Lung (tissue), 12 donors: ENCODE results near the gene ARL1. TPM values are rescaled to one million over a fixed set of nuclear protein-coding genes. Genes with fewer than 3 reads are reported as not detected.
"Not testable (repeated sequence)": the region's sequence is repeated elsewhere in the genome, so short reads cannot be mapped to it uniquely, and the experiment has no call there.

Experiments used
- ATAC-seq: fragments of 200-7000 bp; cut with Tn5 transposase; one replicate; pipeline ENCODE4 v1.9.1; 2020; ENCODE audit warnings: moderate number of reproducible peaks; ENCODE audit not compliant: insufficient read depth, low FRiP score
- DNase-seq, 3 donors: peaks; one replicate each; pipeline ENCODE4 v3.0.0-alpha.2; 2013 to 2017
- H3K27ac ChIP-seq, 2 donors: one replicate each; pipeline ENCODE4 v1.5.1; 2013; ENCODE audit warnings: mild to moderate bottlenecking in 2 of 2, moderate library complexity in 2 of 2, control low read depth in 1 of 2, inconsistent platforms in 1 of 2, low read depth in 1 of 2, low read length in 1 of 2
- H3K27me3 ChIP-seq, 3 donors: one replicate each; pipeline ENCODE4 v1.5.1; 2013; ENCODE audit warnings: low read length in 2 of 3; ENCODE audit not compliant: control insufficient read depth in 3 of 3, insufficient read depth in 3 of 3
- H3K36me3 ChIP-seq, 4 donors: one replicate each; pipeline ENCODE4 v1.5.1; 2013; ENCODE audit warnings: low read length in 4 of 4, mild to moderate bottlenecking in 1 of 4, moderate library complexity in 1 of 4; ENCODE audit not compliant: control insufficient read depth in 4 of 4, insufficient read depth in 4 of 4
- H3K4me1 ChIP-seq, 5 donors: one replicate each; pipeline ENCODE4 v1.5.1; 2013; ENCODE audit warnings: low read length in 5 of 5, mild to moderate bottlenecking in 2 of 5, moderate library complexity in 1 of 5; ENCODE audit not compliant: control insufficient read depth in 5 of 5, insufficient read depth in 5 of 5
- H3K4me3 ChIP-seq: one replicate; pipeline ENCODE4 v1.5.1; 2013; ENCODE audit warnings: mild to moderate bottlenecking, control low read depth, moderate library complexity
- H3K9ac ChIP-seq, 2 donors: one replicate each; pipeline ENCODE4 v1.5.1; 2013; ENCODE audit warnings: low read length in 2 of 2, control low read depth in 1 of 2; ENCODE audit not compliant: insufficient read depth in 1 of 2
- H3K9me3 ChIP-seq, 4 donors: one replicate each; pipeline ENCODE4 v1.5.1; 2013; ENCODE audit warnings: low read length in 3 of 4, mild to moderate bottlenecking in 1 of 4, moderate library complexity in 1 of 4; ENCODE audit not compliant: control insufficient read depth in 4 of 4, insufficient read depth in 3 of 4
- WGBS, 2 donors: extraction: QIAGEN DNeasy Blood & Tissue Kit; methylation state at CpG; one replicate each; pipeline ENCODE4 v1.1.7; 2013; 5-methylcytosine and 5-hydroxymethylcytosine counted together
- polyA plus RNA-seq, 2 donors: library from polyadenylated mRNA; stranded (reverse); fragments of 200-250 nt; gene quantifications; one replicate each; pipeline ENCODE4 v1.2.1, GENCODE V29; 2013
- total RNA-seq, 2 donors: library from RNA; depleted of rRNA in 1 of 2; stranded (reverse); fragments of >200 nt in 1 of 2; gene quantifications; one replicate each; pipeline ENCODE4 v1.2.1, GENCODE V29; 2014 to 2021
- TF ChIP-seq, protein P1 (sequence below): IDR thresholded peaks from 2 replicates; pipeline ENCODE4 v1.5.1; 2012; ENCODE audit warnings: mild to moderate bottlenecking; ENCODE audit errors: control extremely low read depth, extremely low read depth
- donor health status: control.
- donor health status: control.
- donor health status: Bipolar disorder and iron deficiency.
- donor health status: healthy.
- donor health status: DM: yes; HTN: yes; CAD: no.

The ARL1 gene
- total and polyA plus RNA-seq, 4 donors: 28.7 to 87.4 (median 64.8) TPM

DNA sequence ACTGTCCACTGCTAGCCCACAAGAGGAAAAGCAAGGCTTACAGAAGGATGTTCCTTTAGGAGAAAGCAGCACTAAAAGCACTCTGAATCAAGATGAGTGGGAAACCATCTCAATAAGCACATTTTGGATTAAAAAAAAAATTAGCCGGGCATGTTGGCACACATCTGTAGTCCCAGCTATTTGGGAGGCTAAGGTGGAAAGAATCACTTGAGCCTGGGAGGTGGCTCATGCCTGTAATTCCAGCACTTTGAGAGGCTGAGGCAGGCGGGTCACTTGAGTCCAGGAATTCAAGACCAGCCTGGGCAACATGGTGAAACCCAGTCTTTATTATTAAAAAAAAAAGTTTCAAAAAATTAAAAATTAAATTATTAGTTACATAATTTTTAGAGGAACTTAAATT, 17.0 kb upstream of the ARL1 start:
- Histone ChIP-seq H3K9ac (no peak overlapping the region), H3K27ac (no peak overlapping the region), H3K9me3 (no peaks in the 10 kb centered on the region), H3K4me1 (no peaks in the 10 kb centered on the region), H3K27me3 (no peaks in the 10 kb centered on the region), H3K4me3 (no peak overlapping the region), H3K36me3 (no peaks in the 10 kb centered on the region)
- ATAC-seq (no peak), DNase-seq (no peak)
- TF ChIP-seq, protein P1, sequence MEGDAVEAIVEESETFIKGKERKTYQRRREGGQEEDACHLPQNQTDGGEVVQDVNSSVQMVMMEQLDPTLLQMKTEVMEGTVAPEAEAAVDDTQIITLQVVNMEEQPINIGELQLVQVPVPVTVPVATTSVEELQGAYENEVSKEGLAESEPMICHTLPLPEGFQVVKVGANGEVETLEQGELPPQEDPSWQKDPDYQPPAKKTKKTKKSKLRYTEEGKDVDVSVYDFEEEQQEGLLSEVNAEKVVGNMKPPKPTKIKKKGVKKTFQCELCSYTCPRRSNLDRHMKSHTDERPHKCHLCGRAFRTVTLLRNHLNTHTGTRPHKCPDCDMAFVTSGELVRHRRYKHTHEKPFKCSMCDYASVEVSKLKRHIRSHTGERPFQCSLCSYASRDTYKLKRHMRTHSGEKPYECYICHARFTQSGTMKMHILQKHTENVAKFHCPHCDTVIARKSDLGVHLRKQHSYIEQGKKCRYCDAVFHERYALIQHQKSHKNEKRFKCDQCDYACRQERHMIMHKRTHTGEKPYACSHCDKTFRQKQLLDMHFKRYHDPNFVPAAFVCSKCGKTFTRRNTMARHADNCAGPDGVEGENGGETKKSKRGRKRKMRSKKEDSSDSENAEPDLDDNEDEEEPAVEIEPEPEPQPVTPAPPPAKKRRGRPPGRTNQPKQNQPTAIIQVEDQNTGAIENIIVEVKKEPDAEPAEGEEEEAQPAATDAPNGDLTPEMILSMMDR: no peak
- WGBS, 2 donors: 72 to 85% methylated on average over 2 of the region's 2 CpGs

GRCh38 chr12:101422066-101422465, 14.5 kb upstream of the ARL1 start:
- WGBS, 2 donors: 95 to 96% methylated on average over 4 of the region's 4 CpGs
- not testable (repeated sequence) for H3K4me3 ChIP-seq, H3K36me3 ChIP-seq, ATAC-seq, H3K9me3 ChIP-seq, DNase-seq, H3K27me3 ChIP-seq, H3K27ac ChIP-seq, H3K4me1 ChIP-seq, H3K9ac ChIP-seq

DNA sequence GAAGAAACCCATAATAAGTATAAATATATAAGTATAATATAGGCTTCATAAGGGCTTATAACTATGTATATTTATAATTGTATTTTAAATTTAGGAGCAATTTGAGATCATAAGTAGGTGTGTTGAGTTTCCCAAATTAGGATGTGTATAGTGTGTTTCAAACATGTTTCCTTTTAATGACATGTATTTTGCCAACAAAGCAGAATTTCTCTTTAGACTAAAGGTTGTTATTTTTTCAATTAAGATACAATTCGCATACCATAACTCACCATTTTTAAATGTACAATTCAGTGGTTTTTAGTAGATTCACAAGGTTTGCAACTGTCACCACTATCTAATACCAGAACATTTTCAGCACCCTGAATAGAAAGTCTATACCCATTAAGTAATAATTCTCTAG, 7.7 kb upstream of the ARL1 start:
- H3K9ac ChIP-seq: no peak overlapping the region
- no peak overlapping the region for H3K4me3 ChIP-seq
- H3K27me3 ChIP-seq: no peaks in the 10 kb centered on the region
- DNase-seq: no peak
- H3K36me3 ChIP-seq: no peaks in the 10 kb centered on the region
- no peaks in the 10 kb centered on the region for H3K9me3 ChIP-seq
- WGBS, 2 donors: 95 to 100% methylated on average over 1 of the region's 1 CpG
- ATAC-seq: no peak
- H3K27ac ChIP-seq: no peak overlapping the region
- TF ChIP-seq, protein P1: no peak
- H3K4me1 ChIP-seq: no peaks in the 10 kb centered on the region

GRCh38 chr12:101414533-101415119, 7.1 kb upstream of the ARL1 start:
- ATAC-seq (peak; percentile 53), DNase-seq (peak; percentile 42 to 82 (median 81))
- Histone ChIP-seq H3K27ac (no peak overlapping the region), H3K9me3 (no peaks in the 10 kb centered on the region), H3K36me3 (no peaks in the 10 kb centered on the region), H3K9ac (no peak overlapping the region), H3K27me3 (no peaks in the 10 kb centered on the region), H3K4me1 (no peaks in the 10 kb centered on the region), H3K4me3 (no peak overlapping the region)
- TF ChIP-seq, protein P1: peak; percentile 50
- 1 to 2% methylated on average over 2 of the region's 2 CpGs for WGBS, 2 donors

DNA sequence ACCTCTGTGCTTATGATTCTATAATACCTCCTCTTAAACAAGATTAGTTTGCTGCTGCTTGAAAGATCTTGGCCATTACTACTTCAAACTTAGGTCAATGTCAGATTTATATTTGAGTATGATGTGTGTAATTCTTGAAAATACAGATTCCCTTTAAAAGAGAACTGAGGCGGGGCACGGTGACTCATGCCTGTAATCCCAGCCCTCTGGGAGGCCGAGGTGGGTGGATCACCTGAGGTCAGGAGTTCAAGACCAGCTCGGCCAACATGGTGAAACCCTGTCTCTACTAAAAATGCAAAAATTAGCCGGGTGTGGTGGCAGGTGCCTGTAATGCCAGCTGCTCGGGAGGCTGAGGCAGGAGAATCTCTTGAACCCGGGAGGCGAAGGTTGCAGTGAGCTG, 2.6 kb upstream of the ARL1 start:
- not testable (repeated sequence) for H3K9ac ChIP-seq, H3K9me3 ChIP-seq, H3K4me3 ChIP-seq, H3K36me3 ChIP-seq, DNase-seq, H3K4me1 ChIP-seq, H3K27ac ChIP-seq, ATAC-seq, H3K27me3 ChIP-seq
- WGBS, 2 donors: 88 to 91% methylated on average over 8 of the region's 8 CpGs
